SU-DHL-6 (cell line): Measurements from ENCODE around the gene DPPA3.

Experiments used
- H2AFZ ChIP-seq: fragments of 200-600 bp; sonication (generic); 2 replicates; pipeline ENCODE4 v1.6.1; 2014; ENCODE audit warnings: low read depth, mild to moderate bottlenecking, moderate library complexity, mixed read lengths, antibody characterized with exemption, low read length; ENCODE audit not compliant: severe bottlenecking
- H3F3A ChIP-seq: fragments of 200-600 bp; shearing (Covaris generic); 2 replicates; pipeline ENCODE4 v1.6.0; 2016; ENCODE audit warnings: antibody characterized with exemption, mild to moderate bottlenecking; ENCODE audit not compliant: insufficient read depth
- H3K27ac ChIP-seq: fragments of 200-600 bp; sonication (generic); 2 replicates; pipeline ENCODE4 v1.5.1; 2016; ENCODE audit warnings: low read depth, mild to moderate bottlenecking, low read length, moderate library complexity, mixed read lengths
- H3K27me3 ChIP-seq: fragments of 200-600 bp; sonication (generic), shearing (Covaris generic); 2 replicates; pipeline ENCODE4 v1.6.0; 2014; ENCODE audit warnings: mild to moderate bottlenecking, low read length
- H3K36me3 ChIP-seq: fragments of 200-600 bp; sonication (generic); 2 replicates; pipeline ENCODE4 v1.6.1; 2014; ENCODE audit warnings: mild to moderate bottlenecking, low read length, mixed read lengths
- H3K4me2 ChIP-seq: fragments of 300-600, 200-600 bp; shearing (Covaris generic), sonication (generic); 2 replicates; pipeline ENCODE4 v1.6.0; 2014; ENCODE audit warnings: low read length, low read depth, mild to moderate bottlenecking; ENCODE audit not compliant: poor library complexity, severe bottlenecking
- H3K4me3 ChIP-seq: fragments of 200-600 bp; sonication (generic); 2 replicates; pipeline ENCODE4 v1.5.1; 2014; ENCODE audit warnings: antibody characterized with exemption, low read length, mild to moderate bottlenecking, mixed read lengths; ENCODE audit not compliant: insufficient read depth, poor library complexity, severe bottlenecking
- H3K79me2 ChIP-seq: fragments of 200-600 bp; sonication (generic); 2 replicates; pipeline ENCODE4 v1.6.1; 2014; ENCODE audit warnings: mild to moderate bottlenecking, low read length, moderate library complexity; ENCODE audit not compliant: insufficient read depth
- H3K9ac ChIP-seq: fragments of 200-600 bp; sonication (generic); 2 replicates; pipeline ENCODE4 v1.7.0; 2014; ENCODE audit warnings: mild to moderate bottlenecking, low read length
- H3K9me2 ChIP-seq: fragments of 200-600 bp; sonication (generic); replicated peaks from 2 replicates; pipeline ENCODE4 v1.6.1; 2014; ENCODE audit warnings: low read length; ENCODE audit not compliant: insufficient read depth
- H3K9me3 ChIP-seq: fragments of 200-600 bp; sonication (generic); 2 replicates; pipeline ENCODE4 v1.6.1; 2014; ENCODE audit warnings: low read length, mixed read lengths; ENCODE audit not compliant: insufficient read depth
- H4K20me1 ChIP-seq: fragments of 200-600 bp; sonication (generic); 2 replicates; pipeline ENCODE4 v1.6.1; 2014; ENCODE audit warnings: low read depth, mild to moderate bottlenecking, antibody characterized with exemption, low read length, moderate library complexity, mixed read lengths
- EZH2phosphoT487 ChIP-seq: fragments of 200-600 bp; sonication (generic), shearing (Covaris generic); conservative IDR thresholded peaks from 2 replicates; pipeline ENCODE4 v1.6.1; 2018; ENCODE audit warnings: mild to moderate bottlenecking, antibody characterized with exemption, low read length, moderate library complexity, mixed read lengths
- TF ChIP-seq, protein P1 (sequence below): fragments of 200-600 bp; sonication (generic); IDR thresholded peaks from one replicate; pipeline ENCODE4 v1.5.1; 2017; ENCODE audit warnings: antibody characterized with exemption, mild to moderate bottlenecking, low read length, moderate library complexity; ENCODE audit not compliant: insufficient read depth, poor library complexity, severe bottlenecking

Gene DPPA3

DNA sequence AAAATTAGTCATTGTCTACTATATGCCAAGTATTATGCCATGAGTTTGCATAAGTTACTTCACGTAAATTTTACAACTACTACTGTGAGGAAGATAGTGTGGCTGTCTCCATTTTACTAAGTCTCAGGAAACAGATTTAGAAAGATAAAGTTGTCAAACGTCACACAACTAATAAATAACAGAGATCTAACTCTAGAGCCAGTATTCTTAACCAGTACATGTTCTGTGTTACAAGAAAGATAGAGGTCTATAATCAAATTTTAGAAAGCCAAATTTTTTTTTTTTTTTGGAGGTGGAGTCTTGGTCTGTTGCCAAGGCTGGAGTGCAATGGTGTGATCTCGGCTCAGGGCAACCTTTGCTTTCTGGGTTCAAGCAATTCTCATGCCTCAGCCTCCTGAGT lies 21.8 kb downstream of the DPPA3 start:
- H3F3A ChIP-seq: no peaks in the 10 kb centered on the region
- no peaks in the 10 kb centered on the region for H3K9me3 ChIP-seq
- no peak for TF ChIP-seq EZH2phosphoT487
- TF ChIP-seq, protein P1, sequence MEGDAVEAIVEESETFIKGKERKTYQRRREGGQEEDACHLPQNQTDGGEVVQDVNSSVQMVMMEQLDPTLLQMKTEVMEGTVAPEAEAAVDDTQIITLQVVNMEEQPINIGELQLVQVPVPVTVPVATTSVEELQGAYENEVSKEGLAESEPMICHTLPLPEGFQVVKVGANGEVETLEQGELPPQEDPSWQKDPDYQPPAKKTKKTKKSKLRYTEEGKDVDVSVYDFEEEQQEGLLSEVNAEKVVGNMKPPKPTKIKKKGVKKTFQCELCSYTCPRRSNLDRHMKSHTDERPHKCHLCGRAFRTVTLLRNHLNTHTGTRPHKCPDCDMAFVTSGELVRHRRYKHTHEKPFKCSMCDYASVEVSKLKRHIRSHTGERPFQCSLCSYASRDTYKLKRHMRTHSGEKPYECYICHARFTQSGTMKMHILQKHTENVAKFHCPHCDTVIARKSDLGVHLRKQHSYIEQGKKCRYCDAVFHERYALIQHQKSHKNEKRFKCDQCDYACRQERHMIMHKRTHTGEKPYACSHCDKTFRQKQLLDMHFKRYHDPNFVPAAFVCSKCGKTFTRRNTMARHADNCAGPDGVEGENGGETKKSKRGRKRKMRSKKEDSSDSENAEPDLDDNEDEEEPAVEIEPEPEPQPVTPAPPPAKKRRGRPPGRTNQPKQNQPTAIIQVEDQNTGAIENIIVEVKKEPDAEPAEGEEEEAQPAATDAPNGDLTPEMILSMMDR: no peak
- no peaks in the 10 kb centered on the region for H3K36me3 ChIP-seq
- H3K27me3 ChIP-seq: no peaks in the 10 kb centered on the region
- H2AFZ ChIP-seq: no peak overlapping the region
- H3K4me3 ChIP-seq: no peak overlapping the region
- no peaks in the 10 kb centered on the region for H4K20me1 ChIP-seq
- H3K9me2 ChIP-seq: no peaks in the 10 kb centered on the region
- no peak overlapping the region for H3K27ac ChIP-seq
- H3K9ac ChIP-seq: no peak overlapping the region
- no peak overlapping the region for H3K4me2 ChIP-seq
- H3K79me2 ChIP-seq: no peaks in the 10 kb centered on the region

DNA sequence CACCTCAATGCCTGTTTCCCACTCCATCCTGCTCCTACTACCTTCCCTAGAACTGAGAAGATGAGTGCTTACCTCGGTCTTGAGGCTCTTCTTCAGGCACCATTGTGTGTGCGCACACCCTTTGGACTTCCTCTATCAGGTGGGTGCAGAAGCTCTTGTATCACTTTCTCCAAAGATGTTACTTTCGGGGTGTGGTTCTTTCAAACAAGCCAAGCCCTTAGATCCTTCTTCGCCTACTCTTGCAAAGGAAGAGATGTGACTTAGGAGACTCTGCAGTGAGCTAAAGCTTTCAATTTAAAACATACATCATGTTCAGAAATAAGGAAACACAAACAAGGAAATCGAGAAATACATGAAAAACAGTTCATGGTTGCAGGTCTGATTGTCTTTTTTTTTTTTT lies 36.0 kb downstream of the DPPA3 start, which contains the start of gene CLEC4C:
TSS of gene CLEC4C (minus strand) at position 130 of the 400 bp plus-strand sequence. CDS start at position 103, 27 bp downstream.
- Histone ChIP-seq H3K27ac (no peak within 1 kb of the TSS), H3K36me3 (no peaks in the 10 kb centered on the region), H3K27me3 (no peaks in the 10 kb centered on the region), H3K4me3 (no peak within 1 kb of the TSS), H3K9me2 (no peaks in the 10 kb centered on the region), H3K79me2 (no peaks in the 10 kb centered on the region), H3K4me2 (no peak within 1 kb of the TSS), H3F3A (no peaks in the 10 kb centered on the region), H3K9me3 (no peaks in the 10 kb centered on the region), H4K20me1 (no peaks in the 10 kb centered on the region), H2AFZ (no peak within 1 kb of the TSS), H3K9ac (no peak within 1 kb of the TSS)
- TF ChIP-seq EZH2phosphoT487: no peak
- TF ChIP-seq, protein P1: no peak

DNA sequence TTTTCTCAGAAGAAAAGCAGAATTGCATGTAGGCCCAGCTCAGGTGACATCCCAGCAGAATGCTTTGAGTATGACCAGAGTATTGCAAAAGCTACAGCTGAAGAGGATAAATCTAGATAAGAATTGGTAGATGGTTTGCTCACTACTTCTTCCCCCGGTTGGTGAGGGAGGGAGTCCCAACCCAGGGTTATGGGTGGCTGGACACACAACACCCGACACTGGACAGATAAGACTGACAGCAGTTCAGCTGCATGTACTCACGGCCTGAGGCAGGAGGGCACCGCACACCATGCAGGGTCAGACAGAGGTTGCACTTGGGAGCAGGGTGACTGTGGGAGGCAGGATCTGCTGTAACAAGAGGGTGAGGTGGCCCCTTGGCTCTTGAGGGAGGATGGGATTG lies 37.6 kb downstream of the DPPA3 start:
- Histone ChIP-seq H3K9me2 (no peaks in the 10 kb centered on the region), H3K9me3 (no peaks in the 10 kb centered on the region), H3K27me3 (no peaks in the 10 kb centered on the region), H3K4me2 (no peak overlapping the region), H3K9ac (no peak overlapping the region), H3K79me2 (no peaks in the 10 kb centered on the region), H2AFZ (no peak overlapping the region), H3K27ac (no peak overlapping the region), H3K36me3 (no peaks in the 10 kb centered on the region), H3K4me3 (no peak overlapping the region), H4K20me1 (no peaks in the 10 kb centered on the region), H3F3A (no peaks in the 10 kb centered on the region)
- TF ChIP-seq, protein P1: no peak
